ENCODE measurements around the gene RALGAPA2. TPM values are rescaled to one million over a fixed set of nuclear protein-coding genes. Genes with fewer than 3 reads are reported as not detected.
A peak's percentile ranks its signal among the peaks of the same experiment; 100 is the strongest.

RALGAPA2 gene
- total RNA-seq, 4 donors from 2014 or later, result 54.3 to 67.6 (median 60.3) TPM

DNA sequence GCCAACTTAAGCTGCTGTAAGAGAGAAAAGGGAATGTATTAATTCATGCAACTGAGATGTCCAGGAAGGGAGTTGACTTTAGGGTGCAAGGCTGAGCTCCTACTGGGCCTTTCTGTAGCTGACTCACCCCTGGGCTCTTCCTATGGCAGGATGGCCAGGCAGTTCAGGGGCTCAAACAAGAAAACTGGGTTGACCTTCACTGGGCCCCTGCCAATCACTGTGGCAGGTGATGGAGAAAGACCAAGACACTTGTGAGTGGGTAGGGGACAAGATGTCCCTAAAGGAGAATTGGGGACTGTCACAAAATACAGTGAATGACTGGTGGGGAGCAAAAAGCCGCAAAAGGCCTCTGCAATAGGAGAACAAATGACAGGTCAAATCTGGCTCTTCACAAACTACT lies 21.5 kb upstream of the RALGAPA2 start:
- no peaks in the 10 kb centered on the region for H3K27me3 ChIP-seq
- H3K27ac ChIP-seq, result no peak overlapping the region
- no peaks in the 10 kb centered on the region for H3K9me3 ChIP-seq

DNA sequence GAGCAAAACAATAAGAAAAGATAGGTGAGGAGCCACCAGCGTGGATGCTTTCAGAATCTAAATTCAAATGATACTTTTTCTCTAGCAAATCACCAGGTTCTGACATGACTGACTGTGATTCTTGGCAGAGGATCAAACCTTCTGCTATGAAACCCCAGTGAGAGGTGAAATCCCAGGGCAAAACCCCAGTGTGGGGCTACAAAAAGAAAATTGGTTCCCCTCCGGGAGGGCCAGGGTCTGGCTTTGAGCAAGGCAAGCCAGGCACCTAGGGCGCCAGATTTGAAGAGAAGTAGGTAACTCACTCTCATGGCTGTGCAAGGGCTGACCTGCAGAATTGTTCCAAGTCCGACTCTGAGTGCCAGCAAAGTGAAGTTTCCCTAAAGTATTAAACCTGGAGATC lies 20.2 kb upstream of the RALGAPA2 start:
- H3K27me3 ChIP-seq, result no peaks in the 10 kb centered on the region
- H3K4me3 ChIP-seq, result no peak overlapping the region
- H3K9me3 ChIP-seq, result no peaks in the 10 kb centered on the region
- peak overlapping the region in 1 of 4 donors; percentile 13 for H3K27ac ChIP-seq
- no peaks in the 10 kb centered on the region for H3K36me3 ChIP-seq
- no peak for DNase-seq
- no peak for TF ChIP-seq POLR2A (IDR thresholded peaks at IDR 0.05)
- TF ChIP-seq, protein P1, sequence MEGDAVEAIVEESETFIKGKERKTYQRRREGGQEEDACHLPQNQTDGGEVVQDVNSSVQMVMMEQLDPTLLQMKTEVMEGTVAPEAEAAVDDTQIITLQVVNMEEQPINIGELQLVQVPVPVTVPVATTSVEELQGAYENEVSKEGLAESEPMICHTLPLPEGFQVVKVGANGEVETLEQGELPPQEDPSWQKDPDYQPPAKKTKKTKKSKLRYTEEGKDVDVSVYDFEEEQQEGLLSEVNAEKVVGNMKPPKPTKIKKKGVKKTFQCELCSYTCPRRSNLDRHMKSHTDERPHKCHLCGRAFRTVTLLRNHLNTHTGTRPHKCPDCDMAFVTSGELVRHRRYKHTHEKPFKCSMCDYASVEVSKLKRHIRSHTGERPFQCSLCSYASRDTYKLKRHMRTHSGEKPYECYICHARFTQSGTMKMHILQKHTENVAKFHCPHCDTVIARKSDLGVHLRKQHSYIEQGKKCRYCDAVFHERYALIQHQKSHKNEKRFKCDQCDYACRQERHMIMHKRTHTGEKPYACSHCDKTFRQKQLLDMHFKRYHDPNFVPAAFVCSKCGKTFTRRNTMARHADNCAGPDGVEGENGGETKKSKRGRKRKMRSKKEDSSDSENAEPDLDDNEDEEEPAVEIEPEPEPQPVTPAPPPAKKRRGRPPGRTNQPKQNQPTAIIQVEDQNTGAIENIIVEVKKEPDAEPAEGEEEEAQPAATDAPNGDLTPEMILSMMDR (IDR thresholded peaks at IDR 0.05), result no peak
- no peaks in the 10 kb centered on the region for H3K4me1 ChIP-seq

More for the DNA sequence above, 21.5 kb upstream of the RALGAPA2 start:
- Histone ChIP-seq H3K4me1 (no peaks in the 10 kb centered on the region), H3K36me3 (no peaks in the 10 kb centered on the region), H3K4me3 (no peak overlapping the region)
- TF ChIP-seq, protein P1 (IDR thresholded peaks at IDR 0.05), result no peak
- TF ChIP-seq POLR2A (IDR thresholded peaks at IDR 0.05), result no peak
- no peak for DNase-seq

DNA sequence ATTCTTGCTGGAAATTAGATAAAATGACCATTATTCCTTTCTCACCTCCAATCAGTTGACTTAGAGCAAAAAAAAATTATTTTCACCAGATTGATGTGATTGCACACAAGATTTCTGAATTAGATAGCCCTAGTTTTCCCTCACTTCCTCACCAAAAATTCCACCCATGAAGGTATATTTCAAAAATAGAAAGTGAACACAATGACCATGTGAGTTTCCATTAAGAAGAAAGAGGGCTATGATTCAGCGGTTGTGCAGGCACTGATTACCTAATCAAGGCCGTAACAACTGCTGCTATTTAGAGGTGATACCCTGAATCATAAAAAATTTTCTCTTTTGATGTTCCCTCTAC lies 19.5 kb upstream of the RALGAPA2 start:
- Histone ChIP-seq H3K27ac (peak overlapping the region in 1 of 4 donors; percentile 13), H3K4me3 (no peak overlapping the region), H3K4me1 (no peaks in the 10 kb centered on the region), H3K27me3 (no peaks in the 10 kb centered on the region), H3K36me3 (no peaks in the 10 kb centered on the region), H3K9me3 (no peaks in the 10 kb centered on the region)
- TF ChIP-seq, protein P1 (IDR thresholded peaks at IDR 0.05), result no peak
- TF ChIP-seq POLR2A (IDR thresholded peaks at IDR 0.05), result no peak
- no peak for DNase-seq

DNA sequence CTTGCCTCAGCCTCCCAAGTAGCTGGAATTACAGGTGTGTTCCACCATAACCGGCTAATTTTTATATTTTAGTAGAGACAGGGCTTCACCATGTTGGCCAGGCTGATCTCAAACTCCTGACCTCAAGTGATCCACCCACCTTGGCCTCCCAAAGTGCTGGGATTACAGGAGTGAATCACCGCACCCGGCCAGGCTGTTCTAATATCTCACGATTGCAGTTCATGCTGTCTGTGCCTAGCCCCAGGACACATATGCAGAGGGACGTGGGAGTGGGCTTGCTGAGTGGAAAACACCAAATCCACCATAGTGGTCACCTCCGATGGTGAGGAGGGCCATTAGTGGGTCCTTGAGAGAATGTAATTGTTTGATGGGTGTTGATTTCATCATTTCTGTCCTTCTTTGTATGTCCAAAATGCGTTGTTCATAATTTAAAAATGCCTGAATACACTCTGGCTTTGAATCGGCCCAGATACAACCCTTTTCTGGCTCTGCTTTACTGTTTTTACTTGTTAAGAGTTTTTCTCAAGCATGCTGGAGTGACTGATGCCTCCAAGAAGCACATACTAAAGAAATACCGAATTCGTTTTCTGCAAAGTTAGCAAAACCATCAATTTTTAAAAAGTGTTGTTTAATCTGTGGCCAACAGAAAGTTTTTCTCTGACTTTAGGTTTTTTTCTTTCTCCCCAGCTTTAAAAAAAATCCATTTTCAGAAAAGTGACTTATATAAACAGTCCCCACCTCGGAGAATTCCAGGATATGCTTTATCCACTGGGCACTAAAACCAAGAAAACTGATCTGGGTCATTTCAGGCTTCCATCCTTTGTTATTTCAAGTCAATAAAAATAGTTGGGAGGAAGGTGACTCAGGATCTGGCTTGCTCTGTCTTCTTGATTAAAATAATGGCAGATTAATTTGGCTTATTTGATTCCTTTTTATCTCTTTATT lies 18.8 kb upstream of the RALGAPA2 start:
- Histone ChIP-seq H3K36me3 (no peaks in the 10 kb centered on the region), H3K27me3 (no peaks in the 10 kb centered on the region), H3K4me1 (no peaks in the 10 kb centered on the region), H3K4me3 (no peak overlapping the region), H3K9me3 (no peaks in the 10 kb centered on the region), H3K27ac (peak overlapping the region in 1 of 4 donors; percentile 2)
- DNase-seq, result no peak
- TF ChIP-seq, protein P1 (IDR thresholded peaks at IDR 0.05), result no peak
- TF ChIP-seq POLR2A (IDR thresholded peaks at IDR 0.05), result no peak

DNA sequence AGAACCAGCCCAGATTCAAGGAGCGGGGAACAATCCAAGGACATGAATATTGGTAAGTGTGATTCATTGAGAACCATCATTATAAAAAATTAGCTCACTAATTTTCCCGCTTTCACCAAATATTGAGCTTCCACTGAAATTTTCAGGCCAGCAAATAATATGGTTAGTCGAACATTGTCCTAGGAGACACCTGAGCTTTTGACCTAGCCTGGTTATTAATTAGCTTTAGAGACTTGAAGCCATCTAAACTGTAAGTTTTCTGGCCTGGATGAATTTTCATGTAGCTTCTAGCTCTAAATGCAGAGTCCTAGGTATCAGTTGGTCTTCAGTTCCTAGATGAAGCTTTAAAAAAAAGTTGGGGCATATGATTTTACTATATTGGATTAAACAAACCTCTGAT lies 17.1 kb upstream of the RALGAPA2 start:
- H3K4me1 ChIP-seq, result no peaks in the 10 kb centered on the region
- no peaks in the 10 kb centered on the region for H3K9me3 ChIP-seq
- H3K4me3 ChIP-seq, result no peak overlapping the region
- H3K27me3 ChIP-seq, result no peaks in the 10 kb centered on the region
- H3K27ac ChIP-seq, result no peak overlapping the region
- TF ChIP-seq, protein P1 (IDR thresholded peaks at IDR 0.05), result no peak
- no peak for TF ChIP-seq POLR2A (IDR thresholded peaks at IDR 0.05)
- no peak for DNase-seq
- no peaks in the 10 kb centered on the region for H3K36me3 ChIP-seq

Measured in Peyer's patch (tissue), 4 donors.